ENCODE results near the gene ANKRD11.

ANKRD11 gene

DNA sequence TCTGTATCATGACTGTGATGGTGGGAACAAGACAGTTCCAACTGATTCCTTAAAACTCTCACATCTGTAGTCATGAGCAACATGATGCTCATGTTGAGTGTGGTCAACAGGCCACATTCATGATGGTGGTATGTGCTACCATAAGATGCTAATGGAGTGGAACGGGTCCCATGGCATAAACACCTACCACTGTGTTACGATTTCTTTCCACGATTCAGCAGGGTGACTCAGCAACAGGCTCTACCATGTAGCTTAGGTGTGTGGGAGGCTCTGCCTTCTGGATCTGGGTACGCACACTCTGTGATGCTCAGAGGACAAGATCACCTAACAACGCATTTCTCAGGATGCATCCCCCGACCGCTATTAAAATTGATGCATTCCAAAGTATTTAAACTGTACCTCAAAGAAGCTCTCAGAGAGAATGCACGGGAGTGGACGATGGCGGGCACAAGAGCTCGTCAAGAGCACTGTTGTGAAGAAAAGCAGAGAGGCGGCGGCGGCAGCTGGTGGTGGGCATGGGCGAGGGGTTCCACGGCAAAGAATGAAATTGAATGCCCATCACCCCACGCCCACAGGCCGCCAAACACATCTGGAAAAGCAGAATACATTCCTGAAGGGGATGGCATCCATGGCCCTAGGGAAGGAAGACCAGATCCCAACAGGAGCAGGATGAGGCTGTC, 139.5 kb downstream of the ANKRD11 start:
- peaks cover 68% of the 10 kb centered on the region for H4K20me1 ChIP-seq (ENCODE audit: insufficient read depth, low read length, poor library complexity, severe bottlenecking)
- no peaks in the 10 kb centered on the region for H3K9me2 ChIP-seq (replicated peaks; ENCODE audit: low read depth, low read length)
- H3K79me2 ChIP-seq (ENCODE audit: insufficient read depth, low read length): peaks cover 98% of the 10 kb centered on the region
- no peaks in the 10 kb centered on the region for H3K9me3 ChIP-seq (ENCODE audit: insufficient read depth, low read depth, low read length)
- no peak overlapping the region for H3K4me2 ChIP-seq (ENCODE audit: low read depth, low read length, poor library complexity, severe bottlenecking)
- no peak overlapping the region for H3K9ac ChIP-seq (ENCODE audit: low read depth, low read length, poor library complexity, severe bottlenecking)
- no peaks in the 10 kb centered on the region; the same call in 1 of the 2 replicates for H3K36me3 ChIP-seq (ENCODE audit: insufficient read depth, low read length)
- TF ChIP-seq, protein P1, sequence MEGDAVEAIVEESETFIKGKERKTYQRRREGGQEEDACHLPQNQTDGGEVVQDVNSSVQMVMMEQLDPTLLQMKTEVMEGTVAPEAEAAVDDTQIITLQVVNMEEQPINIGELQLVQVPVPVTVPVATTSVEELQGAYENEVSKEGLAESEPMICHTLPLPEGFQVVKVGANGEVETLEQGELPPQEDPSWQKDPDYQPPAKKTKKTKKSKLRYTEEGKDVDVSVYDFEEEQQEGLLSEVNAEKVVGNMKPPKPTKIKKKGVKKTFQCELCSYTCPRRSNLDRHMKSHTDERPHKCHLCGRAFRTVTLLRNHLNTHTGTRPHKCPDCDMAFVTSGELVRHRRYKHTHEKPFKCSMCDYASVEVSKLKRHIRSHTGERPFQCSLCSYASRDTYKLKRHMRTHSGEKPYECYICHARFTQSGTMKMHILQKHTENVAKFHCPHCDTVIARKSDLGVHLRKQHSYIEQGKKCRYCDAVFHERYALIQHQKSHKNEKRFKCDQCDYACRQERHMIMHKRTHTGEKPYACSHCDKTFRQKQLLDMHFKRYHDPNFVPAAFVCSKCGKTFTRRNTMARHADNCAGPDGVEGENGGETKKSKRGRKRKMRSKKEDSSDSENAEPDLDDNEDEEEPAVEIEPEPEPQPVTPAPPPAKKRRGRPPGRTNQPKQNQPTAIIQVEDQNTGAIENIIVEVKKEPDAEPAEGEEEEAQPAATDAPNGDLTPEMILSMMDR (conservative IDR thresholded peaks at IDR 0.05; ENCODE audit: low read length): no peak
- no peak for TF ChIP-seq EZH2phosphoT487 (IDR thresholded peaks at IDR 0.05; ENCODE audit: borderline replicate concordance)
- no peak overlapping the region for H2AFZ ChIP-seq (ENCODE audit: low read length)
- no peak overlapping the region for H3K4me3 ChIP-seq (ENCODE audit: low read length, poor library complexity, severe bottlenecking)
- no peaks in the 10 kb centered on the region for H3K27me3 ChIP-seq (ENCODE audit: insufficient read depth, low read length, poor library complexity, severe bottlenecking)
- H3F3A ChIP-seq (ENCODE audit: low read depth): no peaks in the 10 kb centered on the region
- peaks cover 11% of the 10 kb centered on the region for H3K4me1 ChIP-seq (ENCODE audit: insufficient read depth, low read length, poor library complexity, severe bottlenecking)

DNA sequence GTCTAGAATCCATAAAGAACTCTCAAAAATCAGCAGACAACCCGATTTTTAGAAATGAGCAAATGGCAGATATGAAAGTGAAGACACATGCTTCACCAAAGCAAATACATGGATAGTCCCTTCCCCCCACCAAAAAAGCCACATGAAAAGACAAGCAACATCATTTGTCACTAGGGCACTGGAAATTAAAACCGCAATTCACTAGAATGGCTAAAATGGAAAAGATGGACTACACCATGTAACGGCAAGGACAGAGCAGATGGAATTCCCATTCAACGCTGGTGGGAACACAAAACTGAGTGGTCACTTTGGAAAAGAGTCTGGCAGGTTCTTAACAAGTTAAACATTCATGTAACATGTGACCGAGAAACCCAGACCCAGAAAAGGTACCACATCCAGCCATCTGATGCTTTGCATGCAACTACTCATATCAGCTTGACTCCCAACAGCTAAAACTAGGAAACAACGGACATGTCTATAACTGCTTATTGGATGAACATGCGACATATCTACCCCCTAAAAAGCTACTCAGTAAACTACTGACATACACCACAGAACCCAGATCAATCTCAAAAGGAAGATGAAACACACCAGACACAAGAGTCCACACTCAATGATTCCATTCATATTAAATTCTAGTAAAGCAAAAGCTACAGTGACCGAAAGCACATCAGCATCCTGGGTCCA, 140.3 kb downstream of the ANKRD11 start:
- Histone ChIP-seq H3K4me1 (ENCODE audit: insufficient read depth, low read length, poor library complexity, severe bottlenecking) (peaks cover 11% of the 10 kb centered on the region), H2AFZ (ENCODE audit: low read length) (no peak overlapping the region), H3K27me3 (ENCODE audit: insufficient read depth, low read length, poor library complexity, severe bottlenecking) (no peaks in the 10 kb centered on the region), H3K9me2 (replicated peaks; ENCODE audit: low read depth, low read length) (no peaks in the 10 kb centered on the region), H3K4me3 (ENCODE audit: low read length, poor library complexity, severe bottlenecking) (no peak overlapping the region), H3K9me3 (ENCODE audit: insufficient read depth, low read depth, low read length) (no peaks in the 10 kb centered on the region), H3K79me2 (ENCODE audit: insufficient read depth, low read length) (peaks cover 98% of the 10 kb centered on the region), H3K36me3 (ENCODE audit: insufficient read depth, low read length) (no peaks in the 10 kb centered on the region; the same call in 1 of the 2 replicates), H3K9ac (ENCODE audit: low read depth, low read length, poor library complexity, severe bottlenecking) (no peak overlapping the region), H4K20me1 (ENCODE audit: insufficient read depth, low read length, poor library complexity, severe bottlenecking) (peaks cover 64% of the 10 kb centered on the region), H3K4me2 (ENCODE audit: low read depth, low read length, poor library complexity, severe bottlenecking) (no peak overlapping the region), H3F3A (ENCODE audit: low read depth) (no peaks in the 10 kb centered on the region)
- TF ChIP-seq EZH2phosphoT487 (IDR thresholded peaks at IDR 0.05; ENCODE audit: borderline replicate concordance): no peak
- TF ChIP-seq, protein P1 (conservative IDR thresholded peaks at IDR 0.05; ENCODE audit: low read length): no peak

DNA sequence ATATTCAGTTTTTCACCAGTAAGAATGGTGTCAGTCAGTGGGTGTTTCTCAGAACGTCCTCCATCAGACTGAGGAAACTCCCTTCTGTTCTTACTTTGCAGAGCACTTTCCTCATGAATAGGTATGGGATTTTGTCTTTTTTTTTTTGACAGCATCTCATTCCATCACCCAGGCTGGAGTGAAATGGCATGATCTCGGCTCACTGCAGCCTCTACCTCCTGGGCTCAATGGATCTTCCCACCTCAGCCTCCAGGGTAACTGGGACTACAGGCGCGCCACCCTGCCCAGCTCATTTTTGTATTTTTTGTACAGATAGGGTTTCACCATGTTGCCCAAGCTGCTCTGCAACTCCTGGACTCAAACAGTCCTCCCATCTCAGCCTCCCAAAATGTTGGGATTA, 142.6 kb downstream of the ANKRD11 start:
- Histone ChIP-seq H3K4me3 (ENCODE audit: low read length, poor library complexity, severe bottlenecking) (no peak overlapping the region), H3K4me1 (ENCODE audit: insufficient read depth, low read length, poor library complexity, severe bottlenecking) (peaks cover 11% of the 10 kb centered on the region), H3K9ac (ENCODE audit: low read depth, low read length, poor library complexity, severe bottlenecking) (no peak overlapping the region)

More for the DNA sequence above, 142.6 kb downstream of the ANKRD11 start:
- Histone ChIP-seq H2AFZ (ENCODE audit: low read length) (no peak overlapping the region), H3K79me2 (ENCODE audit: insufficient read depth, low read length) (peaks cover 99% of the 10 kb centered on the region), H3K9me2 (replicated peaks; ENCODE audit: low read depth, low read length) (no peaks in the 10 kb centered on the region), H4K20me1 (ENCODE audit: insufficient read depth, low read length, poor library complexity, severe bottlenecking) (peaks cover 71% of the 10 kb centered on the region), H3K36me3 (ENCODE audit: insufficient read depth, low read length) (no peaks in the 10 kb centered on the region; the same call in 1 of the 2 replicates), H3K27me3 (ENCODE audit: insufficient read depth, low read length, poor library complexity, severe bottlenecking) (no peaks in the 10 kb centered on the region), H3K9me3 (ENCODE audit: insufficient read depth, low read depth, low read length) (no peaks in the 10 kb centered on the region), H3K4me2 (ENCODE audit: low read depth, low read length, poor library complexity, severe bottlenecking) (no peak overlapping the region), H3F3A (ENCODE audit: low read depth) (no peaks in the 10 kb centered on the region)
- TF ChIP-seq, protein P1 (conservative IDR thresholded peaks at IDR 0.05; ENCODE audit: low read length): no peak
- TF ChIP-seq EZH2phosphoT487 (IDR thresholded peaks at IDR 0.05; ENCODE audit: borderline replicate concordance): no peak

Data from Loucy (cell line).